Testis (tissue), 2 donors: ENCODE data around the gene TFF3.

Experiments
- CTCF ChIP-seq, 3 experiments: fragments of 450-650 bp in 2 of 3; fragments of 200-600 bp in 1 of 3; sonication (generic) in 1 of 3; IDR thresholded peaks; one replicate each; pipeline ENCODE4 v1.5.1; 2016 to 2019; ENCODE audit warnings: antibody characterized with exemption in 3 of 3, mild to moderate bottlenecking in 2 of 3, moderate library complexity in 1 of 3
- POLR2A ChIP-seq: fragments of 450-650 bp; IDR thresholded peaks from one replicate; pipeline ENCODE4 v1.6.1; 2017; ENCODE audit warnings: antibody characterized with exemption, mild to moderate bottlenecking, moderate library complexity

GRCh38 chr21:42285569-42286245 is 29.5 kb downstream of the TFF3 start:
- TF ChIP-seq CTCF (IDR thresholded peaks at IDR 0.05) (no peak), POLR2A (no peak)
